Smooth muscle cell (in vitro differentiated cells): ENCODE measurements around the gene SBF2. TPM values are rescaled to one million over a fixed set of nuclear protein-coding genes. Genes with fewer than 3 reads are reported as not detected.
"Not testable (repeated sequence)": the region's sequence is repeated elsewhere in the genome, so short reads cannot be mapped to it uniquely, and the experiment has no call there.

ENCODE experiments used
- DNase-seq: peaks from one replicate; lab custom pipeline; 2025; ENCODE audit not compliant: unreplicated experiment; lab: John Stamatoyannopoulos, UW
- H2AFZ ChIP-seq: fragments of 200-600 bp; sonication (generic); 2 replicates; pipeline ENCODE4 v1.6.0; 2016; ENCODE audit warnings: antibody characterized with exemption, low read depth, mild to moderate bottlenecking
- H3F3A ChIP-seq: fragments of 200-600 bp; sonication (generic); 2 replicates; pipeline ENCODE4 v1.6.0; 2017; ENCODE audit warnings: antibody characterized with exemption, low read depth
- H3K27ac ChIP-seq: fragments of 200-600 bp; sonication (generic); 2 replicates; pipeline ENCODE4 v1.5.1; 2016; ENCODE audit warnings: low read depth, mild to moderate bottlenecking
- H3K27me3 ChIP-seq: fragments of 200-600 bp; sonication (generic); 2 replicates; pipeline ENCODE4 v1.6.1; 2016; ENCODE audit warnings: low read depth, mild to moderate bottlenecking
- H3K36me3 ChIP-seq: fragments of 200-600 bp; sonication (generic); 2 replicates; pipeline ENCODE4 v1.5.1; 2016; ENCODE audit warnings: low read depth
- H3K4me1 ChIP-seq: fragments of 200-600 bp; sonication (generic); 2 replicates; pipeline ENCODE4 v1.5.1; 2016; ENCODE audit warnings: low read depth
- H3K4me2 ChIP-seq: fragments of 200-600 bp; sonication (generic); 2 replicates; pipeline ENCODE4 v1.6.0; 2016; ENCODE audit warnings: mild to moderate bottlenecking
- H3K4me3 ChIP-seq: fragments of 200-600 bp; sonication (generic); 2 replicates; pipeline ENCODE4 v1.5.1; 2016; ENCODE audit warnings: mild to moderate bottlenecking
- H3K79me2 ChIP-seq: fragments of 200-600 bp; sonication (generic); 2 replicates; pipeline ENCODE4 v1.6.0; 2016; ENCODE audit warnings: low read depth, mild to moderate bottlenecking
- H3K9ac ChIP-seq: fragments of 200-600 bp; sonication (generic); 2 replicates; pipeline ENCODE4 v1.6.0; 2016; ENCODE audit warnings: low read depth
- H3K9me3 ChIP-seq: fragments of 200-600 bp; sonication (generic); replicated peaks from 2 replicates; pipeline ENCODE4 v1.5.1; 2016; ENCODE audit warnings: low read depth
- H4K20me1 ChIP-seq: fragments of 200-600 bp; sonication (generic); 2 replicates; pipeline ENCODE4 v1.6.0; 2016; ENCODE audit warnings: low read depth
- WGBS: methylation state at CpG from one replicate; pipeline ENCODE4 v1.1.7; 2016; ENCODE audit warnings: low lambda C conversion rate; 5-methylcytosine and 5-hydroxymethylcytosine counted together
- polyA plus RNA-seq: library from polyadenylated mRNA; unstranded; fragments of >200 nt; fragmentation: Nextera tagmentation; extraction: Ambion mirVana; gene quantifications from 2 replicates; pipeline ENCODE4 v1.2.1, GENCODE V29; 2016
- total RNA-seq: library from RNA; depleted of rRNA; stranded (reverse); fragments of >200 nt; gene quantifications from 2 replicates; pipeline ENCODE4 v1.2.3, GENCODE V29; 2014
- TF ChIP-seq, protein P1 (sequence below): fragments of 200-600 bp; sonication (generic); IDR thresholded peaks from 2 replicates; pipeline ENCODE4 v1.5.1; 2017; ENCODE audit warnings: borderline replicate concordance, mild to moderate bottlenecking, antibody characterized with exemption; ENCODE audit not compliant: insufficient read depth, poor library complexity, severe bottlenecking

Gene SBF2
- total and polyA plus RNA-seq, 2 experiments from 2014 or later = 19.0 to 80.7 TPM

- H3K9ac ChIP-seq = no peak overlapping the region
- peaks cover 12% of the 10 kb centered on the region for H4K20me1 ChIP-seq
- H3K9me3 ChIP-seq = no peaks in the 10 kb centered on the region
- H3K27ac ChIP-seq = no peak overlapping the region
- H3K4me2 ChIP-seq = no peak overlapping the region
- no peak for DNase-seq
- H3K79me2 ChIP-seq = peaks cover under 1% of the 10 kb centered on the region
- TF ChIP-seq, protein P1, sequence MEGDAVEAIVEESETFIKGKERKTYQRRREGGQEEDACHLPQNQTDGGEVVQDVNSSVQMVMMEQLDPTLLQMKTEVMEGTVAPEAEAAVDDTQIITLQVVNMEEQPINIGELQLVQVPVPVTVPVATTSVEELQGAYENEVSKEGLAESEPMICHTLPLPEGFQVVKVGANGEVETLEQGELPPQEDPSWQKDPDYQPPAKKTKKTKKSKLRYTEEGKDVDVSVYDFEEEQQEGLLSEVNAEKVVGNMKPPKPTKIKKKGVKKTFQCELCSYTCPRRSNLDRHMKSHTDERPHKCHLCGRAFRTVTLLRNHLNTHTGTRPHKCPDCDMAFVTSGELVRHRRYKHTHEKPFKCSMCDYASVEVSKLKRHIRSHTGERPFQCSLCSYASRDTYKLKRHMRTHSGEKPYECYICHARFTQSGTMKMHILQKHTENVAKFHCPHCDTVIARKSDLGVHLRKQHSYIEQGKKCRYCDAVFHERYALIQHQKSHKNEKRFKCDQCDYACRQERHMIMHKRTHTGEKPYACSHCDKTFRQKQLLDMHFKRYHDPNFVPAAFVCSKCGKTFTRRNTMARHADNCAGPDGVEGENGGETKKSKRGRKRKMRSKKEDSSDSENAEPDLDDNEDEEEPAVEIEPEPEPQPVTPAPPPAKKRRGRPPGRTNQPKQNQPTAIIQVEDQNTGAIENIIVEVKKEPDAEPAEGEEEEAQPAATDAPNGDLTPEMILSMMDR = no peak
- no peaks in the 10 kb centered on the region for H3K4me1 ChIP-seq
- H3F3A ChIP-seq = no peaks in the 10 kb centered on the region
- H3K36me3 ChIP-seq = no peaks in the 10 kb centered on the region
- WGBS = 96% methylated on average over 3 of the region's 3 CpGs
- no peak overlapping the region for H2AFZ ChIP-seq
- no peak overlapping the region for H3K4me3 ChIP-seq
- H3K27me3 ChIP-seq = no peaks in the 10 kb centered on the region
These were observed 163.1 kb downstream of the SBF2 start for GRCh38 chr11:10130875-10131274.

GRCh38 chr11:10129184-10129583 is 164.8 kb downstream of the SBF2 start:
- not testable (repeated sequence) for H3F3A ChIP-seq, H3K4me1 ChIP-seq, H3K27ac ChIP-seq, H3K79me2 ChIP-seq, H2AFZ ChIP-seq, H3K9me3 ChIP-seq, H3K36me3 ChIP-seq, H3K4me3 ChIP-seq, H3K4me2 ChIP-seq, H3K27me3 ChIP-seq, DNase-seq, H3K9ac ChIP-seq
- over 99% methylated on average over 8 of the region's 8 CpGs for WGBS
- H4K20me1 ChIP-seq = peaks cover 12% of the 10 kb centered on the region

GRCh38 chr11:10125522-10126133 is 168.4 kb downstream of the SBF2 start:
- Histone ChIP-seq H3K36me3 (no peaks in the 10 kb centered on the region), H3K4me2 (no peak overlapping the region), H3K9ac (no peak overlapping the region), H3K79me2 (peaks cover 4% of the 10 kb centered on the region), H3K27ac (no peak overlapping the region), H3F3A (no peaks in the 10 kb centered on the region), H3K9me3 (no peaks in the 10 kb centered on the region), H3K27me3 (no peaks in the 10 kb centered on the region), H2AFZ (no peak overlapping the region), H3K4me1 (no peaks in the 10 kb centered on the region), H4K20me1 (peaks cover 28% of the 10 kb centered on the region), H3K4me3 (no peak overlapping the region)
- DNase-seq = no peak
- TF ChIP-seq, protein P1 = no peak
- WGBS = 92% methylated on average over 2 of the region's 2 CpGs

- Histone ChIP-seq H2AFZ (no peak overlapping the region), H3K4me2 (peak overlapping the region; percentile 21), H3K36me3 (no peaks in the 10 kb centered on the region), H3K27me3 (no peaks in the 10 kb centered on the region), H3K79me2 (peaks cover 4% of the 10 kb centered on the region), H4K20me1 (peaks cover 25% of the 10 kb centered on the region), H3K4me1 (no peaks in the 10 kb centered on the region), H3K4me3 (no peak overlapping the region), H3K9me3 (no peaks in the 10 kb centered on the region), H3F3A (no peaks in the 10 kb centered on the region), H3K27ac (peak overlapping the region; percentile 86), H3K9ac (peak overlapping the region; percentile 55)
- no peak for DNase-seq
- 79% methylated on average over 5 of the region's 5 CpGs for WGBS
- TF ChIP-seq, protein P1 = no peak
These were observed 171.5 kb downstream of the SBF2 start for GRCh38 chr11:10122326-10123197.
